ENCODE data around the gene OLIG2. TPM values are rescaled to one million over a fixed set of nuclear protein-coding genes. Genes with fewer than 3 reads are reported as not detected.

Gene OLIG2
- total and polyA plus RNA-seq, 2 of the 13 experiments (the other 11 are each of a cell fraction or from before 2014, with no cell fraction given) = not detected

GRCh38 chr21:33022489-33022827 lies 3.3 kb upstream of the OLIG2 start (continued):
- TF ChIP-seq GATA4 (IDR thresholded peaks at IDR 0.05; ENCODE audit: borderline replicate concordance, low read depth) (no peak), ETV6 (CRISPR knock-in tag; conservative IDR thresholded peaks at IDR 0.05) (no peak), RBFOX2 (IDR thresholded peaks at IDR 0.05; ENCODE audit: low read depth, low read length) (no peak), ZNF18 (CRISPR knock-in tag; IDR thresholded peaks at IDR 0.05; ENCODE audit: insufficient replicate concordance) (no peak), GPN1 (CRISPR knock-in tag; IDR thresholded peaks at IDR 0.05; ENCODE audit: borderline replicate concordance) (no peak), HNRNPK (IDR thresholded peaks at IDR 0.05; ENCODE audit: low read depth, low read length, poor library complexity, severe bottlenecking) (no peak)

GRCh38 chr21:33022828-33023573 lies 2.7 kb upstream of the OLIG2 start:
- in situ Hi-C loops (cut with HindIII; ENCODE audit: extremely low pct_ligation_motif_present, low pct_unique_long_range_greater_than_20kb) = no loop called here
- ATAC-seq = no peak
- no peak for TF ChIP-seq ZNF460 (CRISPR knock-in tag; IDR thresholded peaks at IDR 0.05; ENCODE audit: borderline replicate concordance)
- TF ChIP-seq PRDM10 (CRISPR knock-in tag; IDR thresholded peaks at IDR 0.05; ENCODE audit: low read depth) = no peak
- TF ChIP-seq CTCF (CRISPR knock-in tag; IDR thresholded peaks at IDR 0.05) = no peak
- no peak for TF ChIP-seq ONECUT2 (CRISPR knock-in tag; IDR thresholded peaks at IDR 0.05)
- no peak for TF ChIP-seq HIVEP1 (CRISPR knock-in tag; IDR thresholded peaks at IDR 0.05)
- no peak for TF ChIP-seq ATF5 (CRISPR knock-in tag; IDR thresholded peaks at IDR 0.05; ENCODE audit: low read depth)
- no peak for TF ChIP-seq DNMT1 (CRISPR knock-in tag; IDR thresholded peaks at IDR 0.05)
- TF ChIP-seq RFXAP (CRISPR knock-in tag; IDR thresholded peaks at IDR 0.05; ENCODE audit: borderline replicate concordance) = no peak
- no peak for TF ChIP-seq ZNF660 (CRISPR knock-in tag; IDR thresholded peaks at IDR 0.05; ENCODE audit: borderline replicate concordance, low read depth)
- no peak for TF ChIP-seq IKZF1 (IDR thresholded peaks at IDR 0.05)

More at GRCh38 chr21:33022828-33023573, 2.7 kb upstream of the OLIG2 start:
- no peaks in the 10 kb centered on the region for H3K79me2 ChIP-seq (ENCODE audit: insufficient read depth, low read length)
- no peak overlapping the region for H3K4me3 ChIP-seq (replicated peaks in 1 of 3; ENCODE audit: insufficient read depth in 1 of 3, low read depth in 2 of 3, low read length in 3 of 3)
- H3K4me2 ChIP-seq (ENCODE audit: low read depth, low read length) = no peak overlapping the region
- BruUV-seq (replicated peaks) = no TSS peak
- POLR2A ChIA-PET = no interaction called here
- no peaks in the 10 kb centered on the region for H3K9me3 ChIP-seq (ENCODE audit: low read length)
- no peaks in the 10 kb centered on the region for H3K4me1 ChIP-seq (ENCODE audit: insufficient read depth, low read length)
- WGBS (ENCODE audit: low lambda C conversion rate) = 26% methylated on average over 32 of the region's 52 CpGs
- CTCF ChIA-PET (ENCODE audit: low intra/inter-chr PET ratio, low total read pairs) = no interaction called here
- DNase-seq (ENCODE audit: low spot score) (no peak), FAIRE-seq (no peak)
- no peaks in the 10 kb centered on the region for H3K36me3 ChIP-seq (replicated peaks in 1 of 2; ENCODE audit: control insufficient read depth in 1 of 2, insufficient read depth in 2 of 2, low read length in 2 of 2)
- H3K27ac ChIP-seq (ENCODE audit: extremely low read length, insufficient read depth, low read length) = no peak overlapping the region
- no peak overlapping the region for H2AFZ ChIP-seq (ENCODE audit: low read length)
- intact Hi-C loops (cut with micrococcal nuclease; ENCODE audit: unreplicated experiment) = no loop called here
- H3K9ac ChIP-seq (ENCODE audit: insufficient read depth, low read depth, low read length) = no peak overlapping the region
- H4K20me1 ChIP-seq (ENCODE audit: insufficient read depth, low read length) = no peaks in the 10 kb centered on the region
- peaks cover 20 to 90% of the 10 kb centered on the region in 2 experiments for H3K27me3 ChIP-seq (ENCODE audit: control insufficient read depth in 1 of 2, insufficient read depth in 2 of 2, low read length in 2 of 2)

Data from HepG2 (cell line).